ENCODE results near the gene PALLD.

GRCh38 chr4:168550064-168550766, 53.4 kb downstream of the PALLD start:
- TF ChIP-seq CTCF (IDR thresholded peaks at IDR 0.05), result no peak
- TF ChIP-seq POLR2A (IDR thresholded peaks at IDR 0.05), result no peak

Measured in right lobe of liver (tissue), 4 donors.